Fibroblast of the aortic adventitia (primary cell): ENCODE results near the gene TXN. TPM values are rescaled to one million over a fixed set of nuclear protein-coding genes. Genes with fewer than 3 reads are reported as not detected.

ENCODE experiments used
- DNase-seq: peaks from one replicate; pipeline ENCODE4 v3.0.0-alpha.2; 2010; ENCODE audit warnings: low read depth
- H3K4me3 ChIP-seq: 2 replicates; pipeline ENCODE4 v1.5.1; 2011; ENCODE audit warnings: low read depth, mild to moderate bottlenecking, control low read depth, low read length, moderate library complexity
- CTCF ChIP-seq: IDR thresholded peaks from 2 replicates; pipeline ENCODE4 v1.5.1; 2011; ENCODE audit warnings: mild to moderate bottlenecking, low read length, control low read depth, inconsistent platforms; ENCODE audit not compliant: insufficient read depth
- total RNA-seq: library from RNA; depleted of rRNA; stranded (reverse); fragments of >200 nt; gene quantifications from 2 replicates; pipeline ENCODE4 v1.2.3, GENCODE V29; 2012; ENCODE audit warnings: low replicate concordance

Gene TXN
- total RNA-seq, 1 donor, result 708 TPM

- no peak overlapping the region for H3K4me3 ChIP-seq
- peak; percentile 75 for DNase-seq
- peak; percentile 69 for TF ChIP-seq CTCF
Observed at GRCh38 chr9:110217656-110218099, 38.6 kb downstream of the TXN start.

- no peak overlapping the region for H3K4me3 ChIP-seq
- no peak for TF ChIP-seq CTCF
- peak; percentile 17 for DNase-seq
Observed at GRCh38 chr9:110214586-110215355, 41.5 kb downstream of the TXN start.

GRCh38 chr9:110214090-110214489 is 42.2 kb downstream of the TXN start:
- no peak for TF ChIP-seq CTCF
- no peak for DNase-seq
- no peak overlapping the region for H3K4me3 ChIP-seq

- H3K4me3 ChIP-seq, result no peak overlapping the region
- no peak for TF ChIP-seq CTCF
- DNase-seq, result no peak
Observed at GRCh38 chr9:110213413-110214044, 42.8 kb downstream of the TXN start.

- no peak for DNase-seq
- no peak within 1 kb of the TSS for H3K4me3 ChIP-seq
- no peak for TF ChIP-seq CTCF
Observed at GRCh38 chr9:110208031-110208430, 48.3 kb downstream of the TXN start, which contains the start of gene C9orf152. TSS of gene C9orf152 (minus strand) at chr9:110208159. CDS start at chr9:110207579, 580 bp downstream.

GRCh38 chr9:110207071-110207641 is 49.2 kb downstream of the TXN start:
- H3K4me3 ChIP-seq, result no peak overlapping the region
- DNase-seq, result no peak
- TF ChIP-seq CTCF, result no peak
